ENCODE results near the gene CPLANE2.

- TF ChIP-seq POLR2A (IDR thresholded peaks at IDR 0.05) (no peak), CTCF (IDR thresholded peaks at IDR 0.05) (no peak), EP300 (IDR thresholded peaks at IDR 0.05) (no peak)
Observed at GRCh38 chr1:16257968-16258367, 21.0 kb upstream of the CPLANE2 start.

Data from suprapubic skin (tissue), 3 donors.